OCI-LY3 (cell line): ENCODE data around the gene ZMIZ1.

Experiments used
- H2AFZ ChIP-seq: fragments of 200-600, 300-600 bp; shearing (Covaris generic); 2 replicates; pipeline ENCODE4 v1.6.0; 2014; ENCODE audit warnings: antibody characterized with exemption, low read depth, low read length
- H3K27ac ChIP-seq: fragments of 200-600, 300-600 bp; sonication (generic); 2 replicates; pipeline ENCODE4 v1.5.1; 2014; ENCODE audit warnings: mild to moderate bottlenecking, low read length, moderate library complexity, mixed read lengths
- H3K27me3 ChIP-seq: fragments of 200-600, 300-600 bp; sonication (generic); 2 replicates; pipeline ENCODE4 v1.6.1; 2014; ENCODE audit warnings: low read depth, low read length, mixed read lengths
- H3K36me3 ChIP-seq: fragments of 200-600, 300-600 bp; sonication (generic); replicated peaks from 2 replicates; pipeline ENCODE3; 2014; ENCODE audit warnings: low read depth, low read length, mixed read lengths
- H3K4me1 ChIP-seq: fragments of 300-600, 200-600 bp; sonication (generic); 2 replicates; pipeline ENCODE4 v1.6.1; 2014; ENCODE audit warnings: low read length, mixed read lengths
- H3K4me2 ChIP-seq: fragments of 200-600, 300-600 bp; sonication (generic); 2 replicates; pipeline ENCODE4 v1.6.1; 2014; ENCODE audit warnings: low read length, mixed read lengths
- H3K4me3 ChIP-seq: fragments of 300-600, 200-600 bp; sonication (generic); 2 replicates; pipeline ENCODE4 v1.5.1; 2014; ENCODE audit warnings: antibody characterized with exemption, mild to moderate bottlenecking, low read length, moderate library complexity
- H3K79me2 ChIP-seq: fragments of 300-600, 200-600 bp; shearing (Covaris generic); 2 replicates; pipeline ENCODE4 v1.6.1; 2014; ENCODE audit warnings: mild to moderate bottlenecking, low read length, mixed read lengths
- H3K9ac ChIP-seq: fragments of 300-600, 200-600 bp; shearing (Covaris generic); 2 replicates; pipeline ENCODE4 v1.6.0; 2014; ENCODE audit warnings: mild to moderate bottlenecking, low read length, moderate library complexity
- H3K9me3 ChIP-seq: fragments of 200-600, 300-600 bp; shearing (Covaris generic); 2 replicates; pipeline ENCODE4 v1.6.1; 2014; ENCODE audit warnings: low read length, mixed read lengths; ENCODE audit not compliant: insufficient read depth
- H4K20me1 ChIP-seq: fragments of 200-600, 300-600 bp; sonication (generic); 2 replicates; pipeline ENCODE4 v1.6.1; 2016; ENCODE audit warnings: low read length, mixed read lengths; ENCODE audit not compliant: insufficient read depth
- CTCF ChIP-seq: fragments of 200-600, 300-600 bp; sonication (generic); IDR thresholded peaks from 2 replicates; pipeline ENCODE4 v1.5.1; 2014; ENCODE audit warnings: antibody characterized with exemption, low read length, low read depth
- EZH2phosphoT487 ChIP-seq: fragments of 200-600 bp; shearing (Covaris generic); IDR thresholded peaks from 2 replicates; pipeline ENCODE4 v1.6.1; 2018; ENCODE audit warnings: antibody characterized with exemption, mixed run types, low read depth

Gene ZMIZ1

GRCh38 chr10:79162022-79162421 lies 93.3 kb downstream of the ZMIZ1 start:
- H3K27me3 ChIP-seq, result no peaks in the 10 kb centered on the region
- H3K4me1 ChIP-seq, result peaks cover 14% of the 10 kb centered on the region
- no peaks in the 10 kb centered on the region for H3K9me3 ChIP-seq
- no peak overlapping the region for H3K4me3 ChIP-seq
- H3K79me2 ChIP-seq, result no peaks in the 10 kb centered on the region
- no peak overlapping the region for H3K4me2 ChIP-seq
- H3K27ac ChIP-seq, result no peak overlapping the region
- H3K36me3 ChIP-seq, result no peaks in the 10 kb centered on the region
- no peak overlapping the region for H2AFZ ChIP-seq
- no peaks in the 10 kb centered on the region for H4K20me1 ChIP-seq
- no peak overlapping the region for H3K9ac ChIP-seq
- no peak for TF ChIP-seq EZH2phosphoT487

- Histone ChIP-seq H3K9ac (no peak overlapping the region), H3K4me1 (peaks cover 14% of the 10 kb centered on the region)
These were observed 94.3 kb downstream of the ZMIZ1 start for GRCh38 chr10:79162861-79163665.

GRCh38 chr10:79163666-79163975 lies 94.9 kb downstream of the ZMIZ1 start:
- no peaks in the 10 kb centered on the region for H3K27me3 ChIP-seq
- no peak overlapping the region for H3K9ac ChIP-seq
- no peaks in the 10 kb centered on the region for H3K79me2 ChIP-seq
- no peak overlapping the region for H3K27ac ChIP-seq
- no peaks in the 10 kb centered on the region for H4K20me1 ChIP-seq
- TF ChIP-seq CTCF (no peak), EZH2phosphoT487 (no peak)
- H3K4me1 ChIP-seq, result peaks cover 14% of the 10 kb centered on the region
- no peak overlapping the region for H2AFZ ChIP-seq
- peak overlapping the region; percentile 4; the same call in 1 of the 2 replicates for H3K4me2 ChIP-seq
- H3K4me3 ChIP-seq, result no peak overlapping the region
- no peaks in the 10 kb centered on the region for H3K9me3 ChIP-seq
- no peaks in the 10 kb centered on the region for H3K36me3 ChIP-seq

More at GRCh38 chr10:79162861-79163665, 94.3 kb downstream of the ZMIZ1 start:
- H3K27ac ChIP-seq, result no peak overlapping the region
- H3K27me3 ChIP-seq, result no peaks in the 10 kb centered on the region
- no peak for TF ChIP-seq EZH2phosphoT487
- no peak for TF ChIP-seq CTCF
- H3K9me3 ChIP-seq, result no peaks in the 10 kb centered on the region
- no peaks in the 10 kb centered on the region for H4K20me1 ChIP-seq
- no peaks in the 10 kb centered on the region for H3K36me3 ChIP-seq
- H3K4me2 ChIP-seq, result 0 out of 2 replicates have a peak overlapping the region, but pooled peaks have one; percentile 4
- no peak overlapping the region for H3K4me3 ChIP-seq
- H3K79me2 ChIP-seq, result no peaks in the 10 kb centered on the region
- H2AFZ ChIP-seq, result no peak overlapping the region

GRCh38 chr10:79164075-79164474 lies 95.3 kb downstream of the ZMIZ1 start:
- H3K4me1 ChIP-seq, result peaks cover 14% of the 10 kb centered on the region
- TF ChIP-seq EZH2phosphoT487, result no peak
- TF ChIP-seq CTCF, result no peak

More at GRCh38 chr10:79164075-79164474, 95.3 kb downstream of the ZMIZ1 start:
- Histone ChIP-seq H3K36me3 (no peaks in the 10 kb centered on the region), H2AFZ (no peak overlapping the region), H3K27ac (no peak overlapping the region), H3K9me3 (no peaks in the 10 kb centered on the region), H3K27me3 (no peaks in the 10 kb centered on the region), H3K79me2 (no peaks in the 10 kb centered on the region), H3K4me2 (peak overlapping the region; percentile 4; the same call in 1 of the 2 replicates), H4K20me1 (no peaks in the 10 kb centered on the region), H3K4me3 (no peak overlapping the region), H3K9ac (no peak overlapping the region)
